Sigmoid colon (tissue), 3 donors: ENCODE results near the gene THOC5.

Experiments
- CTCF ChIP-seq, 4 experiments: fragments of 450-650 bp in 3 of 4; fragments of 200-600 bp in 1 of 4; IDR thresholded peaks; one replicate each; pipeline ENCODE4 v1.5.1; 2016 to 2019; ENCODE audit warnings: antibody characterized with exemption in 4 of 4, mild to moderate bottlenecking in 3 of 4, moderate library complexity in 2 of 4
- POLR2A ChIP-seq, 2 donors: fragments of 450-650 bp; IDR thresholded peaks; one replicate each; pipeline ENCODE4 v1.6.1; 2016; ENCODE audit warnings: antibody characterized with exemption in 2 of 2, mild to moderate bottlenecking in 2 of 2, moderate library complexity in 2 of 2

- TF ChIP-seq CTCF (IDR thresholded peaks at IDR 0.05): no peak
- TF ChIP-seq POLR2A (IDR thresholded peaks at IDR 0.05): no peak
These were observed 33.6 kb downstream of the THOC5 start for GRCh38 chr22:29519996-29520395.
